ENCODE measurements around the gene CAND2.

DNA sequence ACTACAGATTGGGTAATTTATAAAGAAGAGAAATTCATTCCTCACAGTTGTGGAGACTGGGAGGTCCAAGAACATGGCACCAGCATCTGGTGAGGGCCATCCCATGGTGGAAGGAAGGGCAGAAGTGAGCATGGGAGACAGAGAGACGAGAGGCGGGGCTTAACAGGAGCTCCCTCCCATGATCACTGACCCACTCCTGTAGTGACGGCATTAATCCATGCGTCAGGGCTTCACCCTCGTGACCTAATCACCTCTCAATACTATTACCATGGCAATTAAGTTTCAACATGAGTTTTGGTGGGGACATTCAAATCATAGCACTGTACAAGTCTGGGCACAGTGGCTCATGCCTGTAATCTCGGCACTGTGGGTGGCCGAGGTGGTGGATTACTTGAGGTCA is 27.8 kb downstream of the CAND2 start:
- TF ChIP-seq, protein P1, sequence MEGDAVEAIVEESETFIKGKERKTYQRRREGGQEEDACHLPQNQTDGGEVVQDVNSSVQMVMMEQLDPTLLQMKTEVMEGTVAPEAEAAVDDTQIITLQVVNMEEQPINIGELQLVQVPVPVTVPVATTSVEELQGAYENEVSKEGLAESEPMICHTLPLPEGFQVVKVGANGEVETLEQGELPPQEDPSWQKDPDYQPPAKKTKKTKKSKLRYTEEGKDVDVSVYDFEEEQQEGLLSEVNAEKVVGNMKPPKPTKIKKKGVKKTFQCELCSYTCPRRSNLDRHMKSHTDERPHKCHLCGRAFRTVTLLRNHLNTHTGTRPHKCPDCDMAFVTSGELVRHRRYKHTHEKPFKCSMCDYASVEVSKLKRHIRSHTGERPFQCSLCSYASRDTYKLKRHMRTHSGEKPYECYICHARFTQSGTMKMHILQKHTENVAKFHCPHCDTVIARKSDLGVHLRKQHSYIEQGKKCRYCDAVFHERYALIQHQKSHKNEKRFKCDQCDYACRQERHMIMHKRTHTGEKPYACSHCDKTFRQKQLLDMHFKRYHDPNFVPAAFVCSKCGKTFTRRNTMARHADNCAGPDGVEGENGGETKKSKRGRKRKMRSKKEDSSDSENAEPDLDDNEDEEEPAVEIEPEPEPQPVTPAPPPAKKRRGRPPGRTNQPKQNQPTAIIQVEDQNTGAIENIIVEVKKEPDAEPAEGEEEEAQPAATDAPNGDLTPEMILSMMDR (IDR thresholded peaks at IDR 0.05; ENCODE audit: low read length): no peak
- TF ChIP-seq EZH2 (IDR thresholded peaks at IDR 0.05; ENCODE audit: borderline replicate concordance, low read length): no peak

Data from OCI-LY1 (cell line).